Retinal pigment epithelial cell (primary cell): Measurements from ENCODE around the gene LRRC56.

Experiments used
- DNase-seq: peaks from one replicate; pipeline ENCODE4 v3.0.0-alpha.2; 2010; ENCODE audit warnings: low read depth
- H3K4me3 ChIP-seq: 2 replicates; pipeline ENCODE4 v1.5.1; 2011; ENCODE audit warnings: mild to moderate bottlenecking, low read length, control low read depth, moderate library complexity
- TF ChIP-seq, protein P1 (sequence below): conservative IDR thresholded peaks from 2 replicates; pipeline ENCODE4 v1.5.1; 2011; ENCODE audit warnings: low read depth, low read length, control low read depth, inconsistent platforms

The LRRC56 gene

DNA sequence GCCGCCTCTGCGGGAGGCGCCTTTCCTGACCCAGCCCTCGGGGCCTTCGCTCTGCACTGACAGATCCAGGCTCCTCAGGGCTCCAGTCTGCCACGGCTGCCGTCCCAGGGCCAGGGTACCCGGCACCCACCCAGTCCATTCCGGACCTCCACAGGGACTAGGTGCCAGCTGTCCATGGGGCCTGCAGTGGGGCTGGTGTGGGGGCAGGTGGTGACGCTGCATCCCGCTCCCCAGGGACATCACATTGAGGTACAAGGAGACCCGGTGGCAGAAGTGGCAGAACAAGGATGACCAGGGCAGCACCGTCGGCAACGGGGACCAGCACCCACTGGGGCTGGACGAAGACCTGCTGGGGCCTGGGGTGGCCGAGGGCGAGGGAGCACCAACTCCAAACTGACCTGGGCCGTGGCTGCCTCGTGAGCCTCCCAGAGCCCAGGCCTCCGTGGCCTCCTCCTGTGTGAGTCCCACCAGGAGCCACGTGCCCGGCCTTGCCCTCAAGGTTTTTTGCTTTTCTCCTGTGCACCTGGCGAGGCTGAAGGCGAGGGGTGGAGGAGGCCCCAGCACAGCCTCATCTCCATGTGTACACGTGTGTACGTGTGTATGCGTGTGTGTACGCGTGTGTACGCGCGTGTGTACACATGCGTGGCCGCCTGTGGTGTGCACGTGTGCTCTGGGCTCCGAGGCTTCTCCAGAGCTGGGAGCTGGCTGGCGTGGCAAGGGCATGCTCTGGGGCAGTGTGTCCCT, 47.0 kb upstream of the LRRC56 start:
- DNase-seq, result no peak
- no peak overlapping the region for H3K4me3 ChIP-seq
- TF ChIP-seq, protein P1, sequence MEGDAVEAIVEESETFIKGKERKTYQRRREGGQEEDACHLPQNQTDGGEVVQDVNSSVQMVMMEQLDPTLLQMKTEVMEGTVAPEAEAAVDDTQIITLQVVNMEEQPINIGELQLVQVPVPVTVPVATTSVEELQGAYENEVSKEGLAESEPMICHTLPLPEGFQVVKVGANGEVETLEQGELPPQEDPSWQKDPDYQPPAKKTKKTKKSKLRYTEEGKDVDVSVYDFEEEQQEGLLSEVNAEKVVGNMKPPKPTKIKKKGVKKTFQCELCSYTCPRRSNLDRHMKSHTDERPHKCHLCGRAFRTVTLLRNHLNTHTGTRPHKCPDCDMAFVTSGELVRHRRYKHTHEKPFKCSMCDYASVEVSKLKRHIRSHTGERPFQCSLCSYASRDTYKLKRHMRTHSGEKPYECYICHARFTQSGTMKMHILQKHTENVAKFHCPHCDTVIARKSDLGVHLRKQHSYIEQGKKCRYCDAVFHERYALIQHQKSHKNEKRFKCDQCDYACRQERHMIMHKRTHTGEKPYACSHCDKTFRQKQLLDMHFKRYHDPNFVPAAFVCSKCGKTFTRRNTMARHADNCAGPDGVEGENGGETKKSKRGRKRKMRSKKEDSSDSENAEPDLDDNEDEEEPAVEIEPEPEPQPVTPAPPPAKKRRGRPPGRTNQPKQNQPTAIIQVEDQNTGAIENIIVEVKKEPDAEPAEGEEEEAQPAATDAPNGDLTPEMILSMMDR, result no peak

DNA sequence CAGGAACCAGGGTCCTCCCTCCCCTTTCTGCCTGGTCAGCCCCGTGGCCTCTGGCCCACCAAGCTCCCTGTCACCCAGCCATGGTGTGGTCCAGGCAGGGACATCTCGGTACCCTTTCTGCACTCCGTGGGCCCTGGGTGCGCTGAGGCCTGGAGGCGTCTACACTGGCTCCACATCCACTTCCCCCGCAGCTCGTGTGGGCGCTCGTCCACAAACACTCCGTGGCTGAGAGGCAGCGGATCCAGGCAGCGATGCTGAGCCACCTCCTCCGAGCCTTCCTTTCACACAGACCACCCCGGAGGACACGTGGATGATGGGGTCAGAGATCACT, 46.4 kb upstream of the LRRC56 start:
- no peak overlapping the region for H3K4me3 ChIP-seq
- TF ChIP-seq, protein P1, result no peak
- DNase-seq, result no peak

DNA sequence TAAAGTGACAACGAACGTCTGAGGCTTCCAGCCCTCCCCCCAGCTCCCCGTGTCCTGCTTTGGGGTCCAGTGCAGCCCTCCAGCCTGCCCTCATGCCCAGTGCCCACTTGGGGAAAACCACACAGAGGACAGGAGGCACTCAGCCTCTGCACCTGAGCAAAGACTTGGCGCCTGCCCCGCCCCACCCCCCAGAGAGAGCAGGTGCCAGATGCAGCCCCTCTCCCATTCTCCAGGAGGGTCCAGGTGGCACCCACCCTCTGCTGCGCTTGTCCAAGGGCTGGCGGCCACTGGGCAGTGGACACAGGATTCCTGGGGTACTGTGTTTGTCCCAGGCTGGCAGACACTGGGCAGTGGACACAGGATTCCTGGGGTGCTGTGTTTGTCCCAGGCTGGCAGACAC, 46.0 kb upstream of the LRRC56 start:
- TF ChIP-seq, protein P1, result no peak

DNA sequence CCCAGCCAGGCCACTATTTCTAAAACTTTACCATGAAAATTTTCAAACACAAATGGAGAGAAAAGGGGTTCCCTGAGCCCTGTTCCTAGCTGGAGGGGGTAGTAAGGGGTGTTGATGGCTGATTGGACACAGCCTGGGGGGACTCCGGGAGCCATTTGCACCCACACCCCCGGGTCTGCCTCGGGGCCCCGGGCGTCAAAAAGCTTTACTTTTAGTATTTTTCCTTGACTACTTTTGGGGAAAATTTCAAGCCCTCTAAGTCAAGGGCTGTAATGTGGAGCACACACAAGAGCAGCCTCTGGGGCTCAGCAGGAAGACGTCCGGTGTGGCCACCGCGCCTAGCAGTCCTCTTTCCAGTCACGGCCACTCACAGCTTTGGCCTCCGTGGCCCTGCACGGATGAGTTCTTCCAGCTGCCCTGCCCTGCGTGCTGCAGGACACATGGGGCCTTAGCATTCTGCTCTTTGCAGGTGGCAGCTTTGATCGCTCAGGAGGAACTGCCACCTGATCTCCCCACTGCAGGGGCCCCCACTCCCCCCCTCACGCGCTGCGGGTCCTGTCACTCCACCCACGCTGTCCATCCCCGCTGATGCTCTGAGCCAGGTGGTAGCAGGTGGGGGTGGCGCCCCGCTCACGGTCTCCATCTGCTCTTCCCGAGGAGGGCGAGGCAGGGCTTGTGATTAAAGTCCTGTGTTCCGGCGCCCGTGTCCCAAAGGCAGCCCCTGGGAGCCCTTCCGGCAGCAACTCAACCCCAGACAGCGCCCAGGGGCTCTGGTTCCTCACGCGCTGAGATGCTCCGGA, 44.7 kb upstream of the LRRC56 start:
- DNase-seq, result no peak
- TF ChIP-seq, protein P1, result no peak
- H3K4me3 ChIP-seq, result no peak overlapping the region

More for the DNA sequence above, 46.0 kb upstream of the LRRC56 start:
- no peak overlapping the region for H3K4me3 ChIP-seq
- no peak for DNase-seq

DNA sequence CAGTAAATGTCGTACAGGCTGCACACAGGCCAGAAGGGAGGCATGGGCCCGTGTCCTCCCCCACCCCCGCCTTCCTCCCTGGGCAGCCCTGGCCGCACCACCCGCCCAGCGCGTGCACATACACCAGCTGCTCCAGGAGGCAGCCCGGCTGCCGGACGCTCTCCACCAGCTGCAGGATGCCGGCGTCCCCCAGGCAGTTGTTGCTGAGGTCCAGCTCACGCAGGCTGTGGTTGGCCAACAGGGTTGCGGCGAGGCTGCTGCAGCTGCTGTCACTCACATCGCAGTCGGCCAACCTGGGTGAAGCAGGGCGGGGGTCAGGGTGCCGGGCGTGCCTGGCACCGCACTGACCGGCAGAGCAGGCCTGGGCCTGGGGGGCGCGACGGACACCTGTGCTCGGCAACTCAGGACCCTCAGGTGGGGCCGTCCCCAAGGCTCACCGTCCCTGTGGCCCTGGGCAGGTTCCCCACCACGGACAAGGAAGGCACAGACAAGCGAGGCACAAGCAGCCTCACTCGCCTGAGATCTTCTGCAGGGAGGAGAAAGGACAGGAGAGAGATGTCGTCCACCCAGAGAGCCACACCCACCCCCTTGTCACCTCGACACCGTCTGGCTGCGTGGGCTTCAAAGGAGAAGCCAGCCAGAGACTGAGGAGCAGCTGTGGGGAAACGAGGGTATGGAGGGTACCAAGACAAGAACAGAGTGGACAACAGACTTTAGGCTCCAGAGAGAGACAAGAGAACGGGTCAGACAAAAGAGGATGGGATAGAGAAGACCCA, 42.4 kb upstream of the LRRC56 start:
- TF ChIP-seq, protein P1, result no peak
- H3K4me3 ChIP-seq, result no peak overlapping the region
- no peak for DNase-seq

DNA sequence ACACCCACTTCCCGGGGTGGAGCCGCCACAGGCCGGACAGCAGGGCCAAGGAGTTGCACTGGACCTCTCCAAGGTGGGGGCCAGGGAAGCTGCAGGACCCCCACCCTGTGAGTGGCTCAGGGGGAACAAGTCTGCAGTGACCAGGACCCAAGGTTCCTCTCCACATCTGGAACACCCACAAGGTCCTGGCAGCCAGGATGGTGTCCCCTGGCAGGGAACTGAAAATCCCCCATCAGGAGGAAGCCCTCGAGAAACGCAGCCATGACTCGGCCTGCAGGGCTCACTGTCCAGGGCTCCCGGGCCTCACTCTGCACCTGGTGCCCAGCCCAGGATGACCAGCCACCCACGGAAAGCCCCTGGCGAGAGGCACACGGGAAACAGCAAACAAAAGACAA, 41.8 kb upstream of the LRRC56 start:
- H3K4me3 ChIP-seq, result no peak overlapping the region
- DNase-seq, result no peak
- TF ChIP-seq, protein P1, result no peak
